K562 (cell line): ENCODE measurements around the gene BID. TPM values are rescaled to one million over a fixed set of nuclear protein-coding genes. Genes with fewer than 3 reads are reported as not detected.

ENCODE experiments used
- HINFP ChIP-seq: fragments of 450-650 bp; conservative IDR thresholded peaks from 2 replicates; pipeline ENCODE4 v1.6.1; 2016; ENCODE audit warnings: missing genetic modification characterization, low read depth, mild to moderate bottlenecking, control low read depth, missing compliant biosample characterization
- NONO ChIP-seq, 2 experiments: fragments of 200-400 bp in 1 of 2; fragments of 450-650 bp in 1 of 2; formaldehyde crosslinking in 1 of 2; IDR thresholded peaks; 2 replicates each; pipeline ENCODE4 v1.6.1; 2017; ENCODE audit warnings: low read depth in 2 of 2, mild to moderate bottlenecking in 2 of 2, moderate library complexity in 2 of 2, low read length in 1 of 2
- PHF8 ChIP-seq: fragments of 200-600 bp; sonication (generic); IDR thresholded peaks from 2 replicates; pipeline ENCODE4 v1.6.1; 2012; ENCODE audit warnings: mixed run types, mild to moderate bottlenecking, inconsistent platforms, low read length, moderate library complexity, borderline replicate concordance
- RBFOX2 ChIP-seq: fragments of 200-400 bp; formaldehyde crosslinking; IDR thresholded peaks from 2 replicates; pipeline ENCODE4 v1.6.1; 2017; ENCODE audit warnings: low read depth, mild to moderate bottlenecking, low read length, moderate library complexity
- TAF1 ChIP-seq: IDR thresholded peaks from 2 replicates; pipeline ENCODE4 v1.6.1; 2011; ENCODE audit warnings: mild to moderate bottlenecking, low read length, moderate library complexity; ENCODE audit not compliant: insufficient read depth, control insufficient read depth, severe bottlenecking; ENCODE audit errors: extremely low read depth
- polyA plus RNA-seq, 8 experiments: library from polyadenylated mRNA; depleted of rRNA in 4 of 8; stranded (reverse) in 5 of 8; unstranded in 3 of 8; fragments of >200 nt; fragmentation: Nextera tagmentation in 2 of 8; fragmentation: Illumina TruSeq in 1 of 8; extraction: Ambion mirVana in 2 of 8; extraction: Trizol in 1 of 8; gene quantifications; 2 replicates each; pipeline versions ENCODE4 v1.2.1 to v1.2.3, GENCODE V29; 2011 to 2014; ENCODE audit warnings: inconsistent platforms in 1 of 8, missing spikeins in 1 of 8
- total RNA-seq, 7 experiments: library from RNA; depleted of rRNA in 6 of 7; stranded (reverse); fragments of >200 nt in 6 of 7; fragmentation: Illumina TruSeq in 2 of 7; extraction: Trizol in 2 of 7; gene quantifications; 2 replicates each; pipeline versions ENCODE4 v1.2.1 to v1.2.3, GENCODE V29; 2011 to 2021; ENCODE audit warnings: low replicate concordance in 1 of 7
- TF ChIP-seq, protein P1 (sequence below): fragments of 450-650 bp; IDR thresholded peaks from 2 replicates; pipeline ENCODE4 v1.6.1; 2016; ENCODE audit warnings: mild to moderate bottlenecking

Gene BID
- total and polyA plus RNA-seq, 9 of the 15 experiments (the other 6 are each of a cell fraction or from before 2014, with no cell fraction given), result 5.2 to 209 (median 63.7) TPM

DNA sequence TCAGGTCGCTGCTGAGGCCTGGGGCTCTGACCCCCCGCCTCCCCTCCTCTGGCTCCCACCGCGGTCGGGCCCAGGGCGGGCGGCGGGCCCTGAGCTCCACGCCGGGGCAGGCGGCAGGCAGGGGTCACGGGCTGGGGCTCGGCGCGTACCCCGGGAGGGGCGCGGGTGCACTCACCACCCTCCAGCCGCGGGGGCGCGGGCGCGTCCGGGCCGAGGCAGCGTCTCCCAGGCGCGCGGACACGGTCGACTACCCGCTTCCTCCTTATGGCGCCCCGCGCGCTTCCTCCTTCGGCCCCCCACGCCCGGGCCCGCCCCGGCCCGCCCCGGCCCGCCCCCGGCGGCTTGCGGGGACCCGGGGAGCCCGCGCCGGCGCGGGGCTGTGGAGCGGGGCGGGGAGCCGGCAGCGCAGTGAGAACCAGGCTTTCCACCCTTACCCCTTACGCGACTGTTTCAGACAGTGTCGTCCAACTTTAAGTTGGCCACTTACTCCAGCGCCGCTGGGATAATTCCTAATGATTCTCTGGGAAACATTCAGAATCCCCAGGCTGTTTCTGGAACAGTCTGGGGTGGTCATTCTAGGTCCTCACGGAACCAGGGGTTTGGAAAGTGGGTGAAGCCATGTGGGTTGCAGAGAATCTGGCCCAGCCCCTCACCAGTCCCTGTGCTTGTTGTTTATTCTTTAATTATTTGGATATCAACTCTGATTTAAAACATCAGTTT is at the start of gene BID (continued):
- TF ChIP-seq, protein P1, sequence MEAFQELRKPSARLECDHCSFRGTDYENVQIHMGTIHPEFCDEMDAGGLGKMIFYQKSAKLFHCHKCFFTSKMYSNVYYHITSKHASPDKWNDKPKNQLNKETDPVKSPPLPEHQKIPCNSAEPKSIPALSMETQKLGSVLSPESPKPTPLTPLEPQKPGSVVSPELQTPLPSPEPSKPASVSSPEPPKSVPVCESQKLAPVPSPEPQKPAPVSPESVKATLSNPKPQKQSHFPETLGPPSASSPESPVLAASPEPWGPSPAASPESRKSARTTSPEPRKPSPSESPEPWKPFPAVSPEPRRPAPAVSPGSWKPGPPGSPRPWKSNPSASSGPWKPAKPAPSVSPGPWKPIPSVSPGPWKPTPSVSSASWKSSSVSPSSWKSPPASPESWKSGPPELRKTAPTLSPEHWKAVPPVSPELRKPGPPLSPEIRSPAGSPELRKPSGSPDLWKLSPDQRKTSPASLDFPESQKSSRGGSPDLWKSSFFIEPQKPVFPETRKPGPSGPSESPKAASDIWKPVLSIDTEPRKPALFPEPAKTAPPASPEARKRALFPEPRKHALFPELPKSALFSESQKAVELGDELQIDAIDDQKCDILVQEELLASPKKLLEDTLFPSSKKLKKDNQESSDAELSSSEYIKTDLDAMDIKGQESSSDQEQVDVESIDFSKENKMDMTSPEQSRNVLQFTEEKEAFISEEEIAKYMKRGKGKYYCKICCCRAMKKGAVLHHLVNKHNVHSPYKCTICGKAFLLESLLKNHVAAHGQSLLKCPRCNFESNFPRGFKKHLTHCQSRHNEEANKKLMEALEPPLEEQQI, result no peak
- TF ChIP-seq NONO (IDR thresholded peaks at IDR 0.05; ENCODE audit: low read depth in 2 of 2, low read length in 1 of 2) (peak in 1 of 2 experiments; percentile 91; a peak in 2 of 4 replicates), RBFOX2 (peak; percentile 65), TAF1 (peak; percentile 43), PHF8 (peak; percentile 89; the same call in 1 of the 2 replicates), HINFP (tag) (no peak)
